Nephron progenitor cell (in vitro differentiated cells): ENCODE data around the gene NOLC1.

Source experiments
- DNase-seq: peaks from one replicate; pipeline ENCODE4 v3.0.0; 2021
- H3K27ac Mint-ChIP-seq: 2 replicates; pipeline ENCODE4 v1.8.0; 2021; ENCODE audit warnings: mild to moderate bottlenecking, moderate library complexity, mixed read lengths
- H3K27me3 Mint-ChIP-seq: 2 replicates; pipeline ENCODE4 v1.8.0; 2021; ENCODE audit warnings: mild to moderate bottlenecking, low read depth, mixed read lengths; ENCODE audit not compliant: poor library complexity
- H3K36me3 Mint-ChIP-seq: 2 replicates; pipeline ENCODE4 v1.8.0; 2021; ENCODE audit warnings: low read depth, mixed read lengths
- H3K4me1 Mint-ChIP-seq: 2 replicates; pipeline ENCODE4 v1.8.0; 2021; ENCODE audit warnings: mixed read lengths
- H3K4me3 Mint-ChIP-seq: 2 replicates; pipeline ENCODE4 v1.8.0; 2021; ENCODE audit warnings: mild to moderate bottlenecking, moderate library complexity, mixed read lengths
- H3K9me3 Mint-ChIP-seq: 2 replicates; pipeline ENCODE4 v1.8.0; 2021; ENCODE audit warnings: mild to moderate bottlenecking, moderate library complexity, mixed read lengths
- TF ChIP-seq, protein P1 (sequence below): fragments of 200-600 bp; sonication (generic); IDR thresholded peaks from 2 replicates; pipeline ENCODE4 v1.5.0; 2021; ENCODE audit warnings: antibody characterized with exemption

The NOLC1 gene

DNA sequence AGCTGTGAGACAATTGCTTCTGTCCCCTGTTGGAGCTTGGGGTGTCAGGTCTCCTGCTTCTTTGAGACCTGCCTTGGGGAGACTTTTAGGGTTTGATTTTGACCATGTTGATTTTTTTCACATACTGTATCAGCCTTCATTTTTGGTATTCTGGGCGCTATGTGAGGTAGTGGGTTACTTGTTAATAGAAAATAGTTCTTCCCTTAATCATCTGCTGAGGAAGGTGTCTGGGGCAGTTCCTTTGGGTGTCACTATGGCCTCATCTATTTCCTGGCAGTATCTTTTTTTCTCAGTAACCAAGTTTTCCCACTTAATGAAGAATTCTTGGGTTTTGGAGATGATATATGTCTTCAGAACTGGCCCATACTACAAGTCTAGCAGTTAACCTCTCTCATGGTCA lies 4.6 kb upstream of the NOLC1 start:
- no peak overlapping the region for H3K4me3 Mint-ChIP-seq
- peaks cover 15% of the 10 kb centered on the region for H3K4me1 Mint-ChIP-seq
- H3K9me3 Mint-ChIP-seq: no peaks in the 10 kb centered on the region
- DNase-seq: no peak
- no peaks in the 10 kb centered on the region for H3K27me3 Mint-ChIP-seq
- peak overlapping the region; percentile 73 for H3K27ac Mint-ChIP-seq
- TF ChIP-seq, protein P1, sequence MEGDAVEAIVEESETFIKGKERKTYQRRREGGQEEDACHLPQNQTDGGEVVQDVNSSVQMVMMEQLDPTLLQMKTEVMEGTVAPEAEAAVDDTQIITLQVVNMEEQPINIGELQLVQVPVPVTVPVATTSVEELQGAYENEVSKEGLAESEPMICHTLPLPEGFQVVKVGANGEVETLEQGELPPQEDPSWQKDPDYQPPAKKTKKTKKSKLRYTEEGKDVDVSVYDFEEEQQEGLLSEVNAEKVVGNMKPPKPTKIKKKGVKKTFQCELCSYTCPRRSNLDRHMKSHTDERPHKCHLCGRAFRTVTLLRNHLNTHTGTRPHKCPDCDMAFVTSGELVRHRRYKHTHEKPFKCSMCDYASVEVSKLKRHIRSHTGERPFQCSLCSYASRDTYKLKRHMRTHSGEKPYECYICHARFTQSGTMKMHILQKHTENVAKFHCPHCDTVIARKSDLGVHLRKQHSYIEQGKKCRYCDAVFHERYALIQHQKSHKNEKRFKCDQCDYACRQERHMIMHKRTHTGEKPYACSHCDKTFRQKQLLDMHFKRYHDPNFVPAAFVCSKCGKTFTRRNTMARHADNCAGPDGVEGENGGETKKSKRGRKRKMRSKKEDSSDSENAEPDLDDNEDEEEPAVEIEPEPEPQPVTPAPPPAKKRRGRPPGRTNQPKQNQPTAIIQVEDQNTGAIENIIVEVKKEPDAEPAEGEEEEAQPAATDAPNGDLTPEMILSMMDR: no peak
- peaks cover 69% of the 10 kb centered on the region for H3K36me3 Mint-ChIP-seq

DNA sequence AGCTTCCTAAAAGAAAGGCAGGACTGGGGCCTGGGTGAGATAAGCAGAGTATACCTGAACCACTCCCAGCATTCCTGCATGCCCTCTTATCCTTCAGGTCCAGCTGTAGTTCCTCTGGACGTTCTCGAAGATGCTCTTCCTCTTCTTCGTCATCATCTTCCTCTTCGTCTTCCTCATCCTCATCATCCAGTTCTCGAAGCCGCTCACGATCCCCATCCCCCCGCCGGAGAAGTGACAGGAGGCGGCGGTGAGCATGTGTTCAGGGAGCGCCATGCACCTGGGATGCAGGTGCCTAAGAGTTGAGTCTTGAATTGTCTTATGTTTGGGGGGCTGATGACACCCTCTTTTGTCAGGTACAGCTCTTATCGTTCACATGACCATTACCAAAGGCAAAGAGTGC lies 3.9 kb upstream of the NOLC1 start:
- no peak for DNase-seq
- Mint-ChIP-seq H3K27me3 (no peaks in the 10 kb centered on the region), H3K4me1 (peaks cover 22% of the 10 kb centered on the region), H3K36me3 (peaks cover 66% of the 10 kb centered on the region), H3K9me3 (no peaks in the 10 kb centered on the region), H3K4me3 (no peak overlapping the region), H3K27ac (no peak overlapping the region)
- TF ChIP-seq, protein P1: no peak

DNA sequence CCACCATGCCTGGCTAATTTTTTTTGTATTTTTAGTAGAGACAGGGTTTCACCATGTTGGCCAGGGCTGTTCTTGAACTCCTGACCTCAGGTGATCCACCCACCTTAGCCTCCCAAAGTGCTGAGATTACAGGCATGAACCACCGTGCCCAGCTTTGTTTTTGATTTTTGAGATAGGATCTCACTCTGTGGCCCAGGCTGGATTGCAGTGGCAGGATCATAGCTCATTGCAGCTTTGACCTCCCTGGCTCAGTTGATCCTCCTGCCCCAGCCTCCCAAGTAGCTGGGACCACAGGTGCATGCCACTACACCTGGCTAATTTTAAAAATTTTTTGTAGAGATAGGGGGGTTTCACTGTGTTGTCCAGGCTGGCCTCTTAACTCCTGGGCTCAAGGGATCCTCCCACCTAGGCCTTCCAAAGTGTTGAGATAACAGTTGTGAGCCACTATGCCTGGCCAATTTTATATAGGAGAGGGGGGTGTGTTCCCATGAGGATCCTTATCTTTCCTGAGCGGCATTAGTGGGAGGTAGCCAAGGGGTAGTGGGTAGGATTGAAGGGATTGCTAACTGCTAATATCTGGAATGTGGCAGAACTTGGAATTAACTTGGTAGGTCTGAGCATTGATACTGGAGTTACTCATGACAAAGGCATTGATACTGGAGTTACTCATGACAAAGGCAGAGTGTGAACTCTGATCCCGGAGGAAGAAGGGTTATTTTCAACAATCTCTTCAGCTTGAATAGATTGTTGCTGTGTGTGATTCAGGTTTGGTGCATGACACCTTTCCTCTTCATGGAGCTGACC lies 1.0 kb upstream of the NOLC1 start:
- Mint-ChIP-seq H3K4me1 (peaks cover 39% of the 10 kb centered on the region), H3K27me3 (no peaks in the 10 kb centered on the region), H3K36me3 (peaks cover 58% of the 10 kb centered on the region), H3K27ac (peak overlapping the region; percentile 99), H3K4me3 (peak overlapping the region; percentile 98), H3K9me3 (no peaks in the 10 kb centered on the region)
- TF ChIP-seq, protein P1: no peak
- no peak for DNase-seq

DNA sequence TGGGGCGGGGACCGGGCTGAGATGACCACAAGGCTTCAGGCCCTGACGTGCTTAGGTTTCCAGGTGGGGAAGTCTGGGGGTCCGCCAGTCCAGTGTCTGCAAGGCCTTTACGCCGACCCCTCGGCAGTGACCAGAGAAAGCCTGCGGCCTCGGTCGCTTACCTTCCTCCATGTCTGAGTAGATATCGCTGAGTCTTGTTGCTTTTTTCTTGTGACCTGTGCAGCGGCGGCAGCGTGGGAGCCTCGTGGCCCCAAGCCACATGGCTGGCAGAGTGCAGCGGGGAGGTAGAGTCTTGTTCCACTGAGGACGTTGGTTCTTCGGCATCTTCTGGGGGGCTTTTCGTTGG lies 329 bp downstream of the NOLC1 start:
- Mint-ChIP-seq H3K4me1 (peaks cover 52% of the 10 kb centered on the region), H3K36me3 (peaks cover 59% of the 10 kb centered on the region), H3K4me3 (peak overlapping the region; percentile 98), H3K27me3 (no peaks in the 10 kb centered on the region), H3K9me3 (no peaks in the 10 kb centered on the region), H3K27ac (peak overlapping the region; percentile 99)
- TF ChIP-seq, protein P1: no peak
- no peak for DNase-seq

DNA sequence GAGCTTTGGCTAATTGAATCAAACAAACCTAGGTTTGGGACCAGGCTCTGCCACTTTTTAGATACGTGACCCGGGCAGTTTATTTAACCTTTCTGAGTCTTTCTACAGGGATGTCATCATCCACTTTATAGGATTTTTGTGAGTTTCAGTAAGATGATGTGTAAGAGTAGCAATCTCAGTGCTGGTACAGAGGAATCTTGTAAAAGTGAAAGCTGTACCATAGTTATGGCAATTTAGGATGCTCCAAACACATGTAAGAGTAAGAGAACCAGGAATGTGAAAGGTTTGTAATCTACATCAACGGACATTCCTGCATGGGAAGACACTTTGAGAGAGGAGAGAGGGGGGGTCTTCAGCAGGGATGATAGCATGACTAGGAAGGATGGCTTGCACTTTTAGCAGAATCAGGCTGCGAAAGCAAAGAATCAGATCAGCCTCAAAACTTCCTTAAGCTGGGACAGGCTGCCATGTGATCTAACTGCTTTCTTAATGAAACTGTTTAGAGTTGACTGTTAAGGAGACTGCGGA lies 968 bp downstream of the NOLC1 start:
- H3K4me1 Mint-ChIP-seq: peaks cover 54% of the 10 kb centered on the region
- H3K27ac Mint-ChIP-seq: peak overlapping the region; percentile 99
- H3K4me3 Mint-ChIP-seq: peak overlapping the region; percentile 98
- H3K36me3 Mint-ChIP-seq: peaks cover 59% of the 10 kb centered on the region
- no peak for DNase-seq
- TF ChIP-seq, protein P1: no peak
- H3K9me3 Mint-ChIP-seq: no peaks in the 10 kb centered on the region
- no peaks in the 10 kb centered on the region for H3K27me3 Mint-ChIP-seq
